HUES48 (cell line): ENCODE measurements around the gene MEGF6.

Experiments used
- H3K27ac ChIP-seq: one replicate; pipeline ENCODE4 v1.7.0; 2013; ENCODE audit warnings: low read depth, low read length, inconsistent platforms
- H3K27me3 ChIP-seq: 2 replicates; pipeline ENCODE4 v1.6.1; 2013; ENCODE audit warnings: mild to moderate bottlenecking, low read length; ENCODE audit not compliant: control insufficient read depth, insufficient read depth
- H3K36me3 ChIP-seq: 2 replicates; pipeline ENCODE4 v1.6.1; 2013; ENCODE audit warnings: low read length; ENCODE audit not compliant: control insufficient read depth, insufficient read depth
- H3K4me1 ChIP-seq: 2 replicates; pipeline ENCODE4 v1.6.1; 2013; ENCODE audit warnings: mild to moderate bottlenecking, low read length; ENCODE audit not compliant: control insufficient read depth, insufficient read depth
- H3K4me3 ChIP-seq: 2 replicates; pipeline ENCODE4 v1.5.1; 2013; ENCODE audit warnings: mild to moderate bottlenecking, low read depth, low read length
- H3K9ac ChIP-seq: 2 replicates; pipeline ENCODE4 v1.6.1; 2013; ENCODE audit warnings: mild to moderate bottlenecking, low read depth, low read length, moderate library complexity
- H3K9me3 ChIP-seq: 2 replicates; pipeline ENCODE4 v1.6.1; 2013; ENCODE audit warnings: low read length; ENCODE audit not compliant: control insufficient read depth, insufficient read depth

MEGF6 gene

GRCh38 chr1:3598051-3598491 is 13.2 kb downstream of the MEGF6 start:
- Histone ChIP-seq H3K27me3 (no peaks in the 10 kb centered on the region), H3K4me3 (no peak overlapping the region), H3K9ac (no peak overlapping the region), H3K4me1 (peaks cover 14% of the 10 kb centered on the region), H3K27ac (peak overlapping the region; percentile 41), H3K9me3 (no peaks in the 10 kb centered on the region), H3K36me3 (no peaks in the 10 kb centered on the region)

- peaks cover 16% of the 10 kb centered on the region for H3K4me1 ChIP-seq
- H3K36me3 ChIP-seq = no peaks in the 10 kb centered on the region
- H3K9me3 ChIP-seq = no peaks in the 10 kb centered on the region
- peak overlapping the region; percentile 41 for H3K27ac ChIP-seq
- H3K4me3 ChIP-seq = no peak overlapping the region
- no peak overlapping the region for H3K9ac ChIP-seq
- H3K27me3 ChIP-seq = no peaks in the 10 kb centered on the region
Measured at GRCh38 chr1:3597599-3597964, 13.7 kb downstream of the MEGF6 start.

GRCh38 chr1:3596663-3597598 is 14.4 kb downstream of the MEGF6 start:
- Histone ChIP-seq H3K4me3 (no peak overlapping the region), H3K27me3 (no peaks in the 10 kb centered on the region), H3K4me1 (peaks cover 16% of the 10 kb centered on the region), H3K36me3 (no peaks in the 10 kb centered on the region), H3K9me3 (no peaks in the 10 kb centered on the region), H3K27ac (peak overlapping the region; percentile 41), H3K9ac (no peak overlapping the region)

GRCh38 chr1:3595949-3596348 is 15.4 kb downstream of the MEGF6 start:
- H3K36me3 ChIP-seq = no peaks in the 10 kb centered on the region
- no peak overlapping the region for H3K27ac ChIP-seq
- H3K4me3 ChIP-seq = no peak overlapping the region
- no peak overlapping the region for H3K9ac ChIP-seq
- no peaks in the 10 kb centered on the region for H3K27me3 ChIP-seq
- H3K4me1 ChIP-seq = peaks cover 16% of the 10 kb centered on the region
- H3K9me3 ChIP-seq = no peaks in the 10 kb centered on the region

GRCh38 chr1:3594706-3595377 is 16.5 kb downstream of the MEGF6 start:
- Histone ChIP-seq H3K27ac (no peak overlapping the region), H3K9ac (no peak overlapping the region), H3K4me3 (no peak overlapping the region), H3K9me3 (no peaks in the 10 kb centered on the region), H3K27me3 (no peaks in the 10 kb centered on the region), H3K36me3 (no peaks in the 10 kb centered on the region), H3K4me1 (peaks cover 16% of the 10 kb centered on the region)

- peaks cover 16% of the 10 kb centered on the region for H3K4me1 ChIP-seq
- H3K27me3 ChIP-seq = no peaks in the 10 kb centered on the region
- H3K4me3 ChIP-seq = no peak overlapping the region
Measured at GRCh38 chr1:3593745-3594144, 17.6 kb downstream of the MEGF6 start.

GRCh38 chr1:3593334-3593733 is 18.0 kb downstream of the MEGF6 start:
- Histone ChIP-seq H3K27me3 (no peaks in the 10 kb centered on the region), H3K4me1 (peaks cover 12% of the 10 kb centered on the region), H3K9me3 (no peaks in the 10 kb centered on the region), H3K27ac (peak overlapping the region; percentile 33), H3K9ac (no peak overlapping the region), H3K36me3 (no peaks in the 10 kb centered on the region), H3K4me3 (no peak overlapping the region)

More at GRCh38 chr1:3593745-3594144, 17.6 kb downstream of the MEGF6 start:
- H3K27ac ChIP-seq = no peak overlapping the region
- H3K9me3 ChIP-seq = no peaks in the 10 kb centered on the region
- H3K9ac ChIP-seq = no peak overlapping the region
- no peaks in the 10 kb centered on the region for H3K36me3 ChIP-seq

GRCh38 chr1:3590951-3591865 is 20.1 kb downstream of the MEGF6 start:
- 0 out of 2 replicates have a peak, but pooled peaks cover 2% of the 10 kb centered on the region for H3K4me1 ChIP-seq
- no peaks in the 10 kb centered on the region for H3K36me3 ChIP-seq
- no peak overlapping the region for H3K9ac ChIP-seq
- no peak overlapping the region for H3K27ac ChIP-seq
- no peaks in the 10 kb centered on the region for H3K27me3 ChIP-seq
- no peak overlapping the region for H3K4me3 ChIP-seq
- H3K9me3 ChIP-seq = no peaks in the 10 kb centered on the region

GRCh38 chr1:3590139-3590763 is 21.1 kb downstream of the MEGF6 start:
- Histone ChIP-seq H3K27me3 (no peaks in the 10 kb centered on the region), H3K4me3 (no peak overlapping the region), H3K36me3 (no peaks in the 10 kb centered on the region), H3K9me3 (peaks cover 7% of the 10 kb centered on the region; the same call in 1 of the 2 replicates), H3K4me1 (0 out of 2 replicates have a peak, but pooled peaks cover 2% of the 10 kb centered on the region), H3K27ac (no peak overlapping the region), H3K9ac (no peak overlapping the region)

- H3K4me3 ChIP-seq = no peak overlapping the region
- 0 out of 2 replicates have a peak, but pooled peaks cover 2% of the 10 kb centered on the region for H3K4me1 ChIP-seq
- H3K27ac ChIP-seq = no peak overlapping the region
- H3K9ac ChIP-seq = no peak overlapping the region
- no peaks in the 10 kb centered on the region for H3K36me3 ChIP-seq
- peaks cover 7% of the 10 kb centered on the region; the same call in 1 of the 2 replicates for H3K9me3 ChIP-seq
- H3K27me3 ChIP-seq = no peaks in the 10 kb centered on the region
Measured at GRCh38 chr1:3588395-3588794, 22.9 kb downstream of the MEGF6 start.
